ENCODE data around the gene EMC7. TPM values are rescaled to one million over a fixed set of nuclear protein-coding genes. Genes with fewer than 3 reads are reported as not detected.

EMC7 gene
- total RNA-seq, 1 donor, result 40.5 TPM

DNA sequence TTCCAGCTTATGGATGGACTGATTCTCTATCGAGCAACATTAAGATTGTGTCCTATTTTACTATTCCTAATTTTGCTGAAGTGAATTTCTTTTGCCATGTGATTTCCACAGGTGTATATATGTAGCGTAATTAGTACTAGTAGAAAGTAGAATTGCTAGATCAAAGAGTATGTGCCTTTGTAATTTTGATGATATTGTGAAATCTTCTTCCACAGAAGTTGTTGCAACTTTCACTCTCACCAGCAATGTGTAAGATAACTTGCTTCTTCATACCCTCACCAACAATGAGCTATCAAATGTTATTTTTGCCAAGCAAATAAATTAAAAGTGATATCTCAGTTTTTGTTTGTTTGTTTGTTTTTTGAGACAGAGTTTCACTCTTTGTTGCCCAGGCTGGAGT lies 5.7 kb upstream of the EMC7 start:
- Histone ChIP-seq H3K36me3 (ENCODE audit: insufficient read depth, low read length) (no peaks in the 10 kb centered on the region), H3K27me3 (ENCODE audit: insufficient read depth, low read length) (no peaks in the 10 kb centered on the region), H3K27ac (ENCODE audit: low read depth, low read length) (no peak overlapping the region), H2AFZ (ENCODE audit: low read length) (no peak overlapping the region), H3K4me2 (ENCODE audit: insufficient read depth, low read length) (no peak overlapping the region), H4K20me1 (ENCODE audit: insufficient read depth, low read length) (no peaks in the 10 kb centered on the region), H3K79me2 (ENCODE audit: insufficient read depth, low read length) (peaks cover 14% of the 10 kb centered on the region), H3K4me3 (ENCODE audit: insufficient read depth, low read length) (no peak overlapping the region), H3K4me1 (ENCODE audit: insufficient read depth, low read length) (peaks cover 6% of the 10 kb centered on the region), H3K9me3 (ENCODE audit: low read depth, low read length) (no peaks in the 10 kb centered on the region)
- no peak for DNase-seq (ENCODE audit: insufficient read length, low spot score, missing footprints)
- TF ChIP-seq, protein P1, sequence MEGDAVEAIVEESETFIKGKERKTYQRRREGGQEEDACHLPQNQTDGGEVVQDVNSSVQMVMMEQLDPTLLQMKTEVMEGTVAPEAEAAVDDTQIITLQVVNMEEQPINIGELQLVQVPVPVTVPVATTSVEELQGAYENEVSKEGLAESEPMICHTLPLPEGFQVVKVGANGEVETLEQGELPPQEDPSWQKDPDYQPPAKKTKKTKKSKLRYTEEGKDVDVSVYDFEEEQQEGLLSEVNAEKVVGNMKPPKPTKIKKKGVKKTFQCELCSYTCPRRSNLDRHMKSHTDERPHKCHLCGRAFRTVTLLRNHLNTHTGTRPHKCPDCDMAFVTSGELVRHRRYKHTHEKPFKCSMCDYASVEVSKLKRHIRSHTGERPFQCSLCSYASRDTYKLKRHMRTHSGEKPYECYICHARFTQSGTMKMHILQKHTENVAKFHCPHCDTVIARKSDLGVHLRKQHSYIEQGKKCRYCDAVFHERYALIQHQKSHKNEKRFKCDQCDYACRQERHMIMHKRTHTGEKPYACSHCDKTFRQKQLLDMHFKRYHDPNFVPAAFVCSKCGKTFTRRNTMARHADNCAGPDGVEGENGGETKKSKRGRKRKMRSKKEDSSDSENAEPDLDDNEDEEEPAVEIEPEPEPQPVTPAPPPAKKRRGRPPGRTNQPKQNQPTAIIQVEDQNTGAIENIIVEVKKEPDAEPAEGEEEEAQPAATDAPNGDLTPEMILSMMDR (IDR thresholded peaks at IDR 0.05; ENCODE audit: extremely low read depth, low read depth, low read length), result no peak

DNA sequence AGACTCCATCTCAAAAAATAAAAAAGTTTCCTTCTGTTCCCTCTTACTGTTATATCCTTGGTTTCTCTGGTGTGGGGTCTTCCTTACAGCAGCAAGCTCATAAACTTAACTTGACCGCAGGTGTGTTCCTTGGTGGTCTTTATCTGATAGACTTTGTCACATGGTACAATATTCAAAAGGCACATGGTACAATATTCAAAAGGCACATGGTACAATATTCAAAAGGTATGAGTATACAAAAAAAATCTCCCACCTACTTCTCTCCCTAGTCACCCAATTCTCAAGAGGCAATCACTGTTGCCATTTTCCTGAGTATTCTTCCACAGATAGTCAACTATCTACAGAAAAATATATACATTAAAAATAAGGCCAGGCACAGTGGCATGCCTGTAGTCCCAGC lies 4.8 kb upstream of the EMC7 start:
- Histone ChIP-seq H3K27me3 (ENCODE audit: insufficient read depth, low read length) (no peaks in the 10 kb centered on the region), H3K36me3 (ENCODE audit: insufficient read depth, low read length) (no peaks in the 10 kb centered on the region), H4K20me1 (ENCODE audit: insufficient read depth, low read length) (no peaks in the 10 kb centered on the region), H3K4me1 (ENCODE audit: insufficient read depth, low read length) (peaks cover 7% of the 10 kb centered on the region), H3K79me2 (ENCODE audit: insufficient read depth, low read length) (peaks cover 17% of the 10 kb centered on the region), H2AFZ (ENCODE audit: low read length) (no peak overlapping the region), H3K27ac (ENCODE audit: low read depth, low read length) (no peak overlapping the region), H3K9me3 (ENCODE audit: low read depth, low read length) (no peaks in the 10 kb centered on the region), H3K4me2 (ENCODE audit: insufficient read depth, low read length) (no peak overlapping the region), H3K4me3 (ENCODE audit: insufficient read depth, low read length) (no peak overlapping the region)
- TF ChIP-seq, protein P1 (IDR thresholded peaks at IDR 0.05; ENCODE audit: extremely low read depth, low read depth, low read length), result no peak
- DNase-seq (ENCODE audit: insufficient read length, low spot score, missing footprints), result no peak

DNA sequence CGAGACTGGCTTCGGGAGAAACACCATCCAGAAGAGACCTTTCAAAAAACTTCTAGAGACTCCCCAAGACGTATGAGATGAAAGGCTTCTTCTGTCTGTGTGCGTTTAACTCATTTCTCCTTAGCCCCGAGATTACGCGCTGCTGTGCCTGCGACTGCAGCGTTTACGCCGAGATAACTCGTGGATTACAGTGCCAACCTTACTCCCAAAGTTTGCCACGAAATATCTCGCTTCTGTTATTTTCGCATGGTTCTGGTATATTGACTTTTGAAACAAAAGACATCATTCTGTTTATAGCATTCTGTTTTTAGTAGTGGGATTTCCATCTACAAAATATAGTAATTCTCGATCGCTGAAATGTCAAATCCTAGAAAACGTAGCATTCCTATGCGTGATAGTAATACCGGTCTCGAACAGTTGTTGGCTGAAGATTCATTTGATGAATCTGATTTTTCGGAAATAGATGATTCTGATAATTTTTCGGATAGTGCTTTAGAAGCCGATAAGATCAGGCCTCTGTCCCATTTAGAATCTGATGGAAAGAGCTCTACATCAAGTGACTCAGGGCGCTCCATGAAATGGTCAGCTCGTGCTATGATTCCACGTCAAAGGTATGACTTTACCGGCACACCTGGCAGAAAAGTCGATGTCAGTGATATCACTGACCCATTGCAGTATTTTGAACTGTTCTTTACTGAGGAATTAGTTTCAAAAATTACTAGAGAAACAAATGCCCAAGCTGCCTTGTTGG lies 688 bp upstream of the EMC7 start:
- no peak for DNase-seq (ENCODE audit: insufficient read length, low spot score, missing footprints)
- H3K9me3 ChIP-seq (ENCODE audit: low read depth, low read length), result no peaks in the 10 kb centered on the region
- H3K36me3 ChIP-seq (ENCODE audit: insufficient read depth, low read length), result no peaks in the 10 kb centered on the region
- peaks cover 58% of the 10 kb centered on the region for H3K79me2 ChIP-seq (ENCODE audit: insufficient read depth, low read length)
- peak overlapping the region; percentile 88 for H3K27ac ChIP-seq (ENCODE audit: low read depth, low read length)
- H3K4me1 ChIP-seq (ENCODE audit: insufficient read depth, low read length), result peaks cover 21% of the 10 kb centered on the region
- no peaks in the 10 kb centered on the region for H4K20me1 ChIP-seq (ENCODE audit: insufficient read depth, low read length)
- peak overlapping the region; percentile 75 for H3K4me2 ChIP-seq (ENCODE audit: insufficient read depth, low read length)
- TF ChIP-seq, protein P1 (IDR thresholded peaks at IDR 0.05; ENCODE audit: extremely low read depth, low read depth, low read length), result no peak
- H2AFZ ChIP-seq (ENCODE audit: low read length), result peak overlapping the region; percentile 94
- H3K4me3 ChIP-seq (ENCODE audit: insufficient read depth, low read length), result peak overlapping the region; percentile 99
- H3K27me3 ChIP-seq (ENCODE audit: insufficient read depth, low read length), result no peaks in the 10 kb centered on the region

DNA sequence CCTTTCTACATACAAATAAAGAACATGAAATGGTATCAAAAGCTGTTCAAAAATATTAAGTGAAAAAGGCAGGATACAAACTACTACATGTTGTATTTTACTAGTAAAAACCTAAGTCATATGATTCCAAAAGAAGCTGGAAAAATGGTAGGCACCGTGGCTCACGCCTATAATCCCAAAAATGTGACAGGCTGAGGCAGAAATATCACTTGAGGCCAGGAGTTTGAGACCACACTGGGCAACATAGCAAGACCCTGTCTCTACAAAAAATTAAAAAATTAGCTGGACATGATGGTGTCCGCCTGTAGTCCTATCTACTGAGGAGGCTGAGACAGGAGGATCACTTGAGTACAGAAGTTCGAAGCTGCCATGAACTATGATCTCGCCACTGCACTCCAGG lies 1.7 kb downstream of the EMC7 start:
- Histone ChIP-seq H3K4me2 (ENCODE audit: insufficient read depth, low read length) (peak overlapping the region; percentile 92), H4K20me1 (ENCODE audit: insufficient read depth, low read length) (no peaks in the 10 kb centered on the region), H3K79me2 (ENCODE audit: insufficient read depth, low read length) (peaks cover 73% of the 10 kb centered on the region), H2AFZ (ENCODE audit: low read length) (no peak overlapping the region), H3K27ac (ENCODE audit: low read depth, low read length) (no peak overlapping the region), H3K36me3 (ENCODE audit: insufficient read depth, low read length) (no peaks in the 10 kb centered on the region), H3K27me3 (ENCODE audit: insufficient read depth, low read length) (no peaks in the 10 kb centered on the region), H3K4me3 (ENCODE audit: insufficient read depth, low read length) (no peak overlapping the region), H3K9me3 (ENCODE audit: low read depth, low read length) (no peaks in the 10 kb centered on the region), H3K4me1 (ENCODE audit: insufficient read depth, low read length) (peaks cover 21% of the 10 kb centered on the region)
- DNase-seq (ENCODE audit: insufficient read length, low spot score, missing footprints), result no peak
- TF ChIP-seq, protein P1 (IDR thresholded peaks at IDR 0.05; ENCODE audit: extremely low read depth, low read depth, low read length), result no peak
